HG03439 (cell line): Measurements from ENCODE around the gene ZNF362.
A peak's percentile ranks its signal among the peaks of the same experiment; 100 is the strongest.
"Not testable (repeated sequence)": the region's sequence is repeated elsewhere in the genome, so short reads cannot be mapped to it uniquely, and the experiment has no call there.

ENCODE experiments used
- ATAC-seq: cut with Tn5 transposase; IDR thresholded peaks from one replicate; pipeline ENCODE4 v1.9.1; 2021; ENCODE audit warnings: mild to moderate bottlenecking, moderate library complexity; ENCODE audit not compliant: unreplicated experiment

ZNF362 gene

DNA sequence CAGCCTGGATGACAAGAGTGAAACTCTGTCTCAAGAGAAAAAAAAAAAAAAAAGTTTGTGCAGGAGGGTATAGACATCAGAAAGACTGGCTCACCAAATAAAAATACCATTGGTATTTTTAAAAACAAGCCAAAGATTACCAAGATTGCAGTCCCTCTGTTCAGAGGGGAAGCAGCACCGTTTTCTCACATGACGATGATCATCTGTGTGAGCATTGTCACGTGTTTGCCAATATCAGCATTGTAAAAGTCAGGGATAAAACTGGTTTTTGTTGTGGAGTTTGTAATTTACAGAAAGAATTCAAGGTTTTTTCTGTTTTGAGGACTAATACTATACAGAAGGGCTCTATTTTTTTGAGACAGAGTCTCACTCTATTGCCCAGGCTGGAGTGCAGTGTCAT is 26.5 kb downstream of the ZNF362 start:
- no peak for ATAC-seq

DNA sequence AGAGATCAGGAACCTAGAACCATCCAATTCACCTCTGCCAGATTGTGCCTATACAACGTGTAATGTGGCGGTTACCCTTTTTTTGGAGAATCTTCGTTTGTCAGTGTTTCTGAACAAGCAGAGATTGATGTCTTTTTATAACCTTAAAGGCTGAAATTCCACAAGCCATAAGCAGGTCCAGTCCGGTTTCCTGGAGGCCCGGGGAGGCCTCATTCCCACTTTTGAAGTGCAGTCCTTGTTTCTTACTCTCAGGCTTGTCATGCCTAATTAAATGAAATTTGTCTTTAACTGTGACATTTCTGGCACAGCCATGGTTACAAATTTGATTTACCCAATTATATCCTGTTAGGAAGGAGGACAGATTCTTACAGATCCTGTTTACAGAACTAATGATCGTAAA is 27.8 kb downstream of the ZNF362 start:
- no peak for ATAC-seq

DNA sequence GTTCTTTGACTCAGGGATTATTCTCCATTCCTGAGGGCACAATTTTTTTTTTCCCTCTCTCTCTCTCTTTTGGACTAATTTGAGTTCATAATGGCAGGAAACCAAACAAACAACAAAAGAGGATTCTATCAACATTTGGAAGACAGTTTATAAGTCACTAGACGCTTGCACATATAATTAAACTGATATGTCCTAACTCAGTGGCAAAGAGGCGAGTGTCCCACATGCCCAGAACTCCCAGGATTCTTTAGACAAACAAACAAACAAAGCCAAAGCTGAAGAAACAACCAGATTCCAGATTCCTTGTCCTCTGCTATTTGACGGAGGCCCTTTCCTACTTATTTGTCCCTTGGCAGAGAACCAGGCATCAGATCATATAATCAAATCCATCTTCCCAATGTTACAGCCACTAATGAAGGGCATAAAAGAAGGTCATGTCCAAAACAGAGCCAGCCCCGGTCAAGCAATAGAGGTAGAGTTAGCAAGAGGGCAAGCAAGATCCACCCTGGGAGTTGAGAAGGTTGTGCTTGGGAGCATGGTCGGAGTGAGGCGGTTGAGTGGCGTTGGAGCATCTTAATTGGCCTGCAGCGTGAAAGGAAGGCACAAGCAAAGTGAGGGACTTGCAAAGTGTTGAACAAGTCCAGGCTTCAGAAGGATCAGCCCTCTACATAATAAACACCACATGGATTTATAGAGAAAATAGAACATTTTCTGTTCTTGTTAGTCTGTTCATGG is 30.3 kb downstream of the ZNF362 start:
- no peak for ATAC-seq

DNA sequence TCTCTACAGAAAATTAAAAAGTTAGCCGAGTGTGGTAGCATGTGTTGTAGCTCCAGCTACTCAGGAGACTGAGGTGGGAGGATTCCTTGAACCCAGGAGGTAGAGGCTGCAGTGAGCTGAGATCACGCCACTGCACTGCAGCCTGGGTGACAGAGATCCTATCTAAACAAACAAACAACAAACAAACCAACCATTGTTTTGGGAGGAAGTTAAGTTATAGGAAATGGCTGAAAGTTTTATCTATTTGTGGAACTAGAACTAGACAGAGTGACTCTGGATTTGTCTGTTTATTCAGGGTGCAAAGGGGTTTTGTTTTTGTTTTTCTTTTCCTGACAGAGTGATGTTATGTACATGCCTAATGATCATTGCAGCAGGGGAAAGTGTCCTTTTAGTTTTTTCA is 31.0 kb downstream of the ZNF362 start:
- no peak for ATAC-seq

DNA sequence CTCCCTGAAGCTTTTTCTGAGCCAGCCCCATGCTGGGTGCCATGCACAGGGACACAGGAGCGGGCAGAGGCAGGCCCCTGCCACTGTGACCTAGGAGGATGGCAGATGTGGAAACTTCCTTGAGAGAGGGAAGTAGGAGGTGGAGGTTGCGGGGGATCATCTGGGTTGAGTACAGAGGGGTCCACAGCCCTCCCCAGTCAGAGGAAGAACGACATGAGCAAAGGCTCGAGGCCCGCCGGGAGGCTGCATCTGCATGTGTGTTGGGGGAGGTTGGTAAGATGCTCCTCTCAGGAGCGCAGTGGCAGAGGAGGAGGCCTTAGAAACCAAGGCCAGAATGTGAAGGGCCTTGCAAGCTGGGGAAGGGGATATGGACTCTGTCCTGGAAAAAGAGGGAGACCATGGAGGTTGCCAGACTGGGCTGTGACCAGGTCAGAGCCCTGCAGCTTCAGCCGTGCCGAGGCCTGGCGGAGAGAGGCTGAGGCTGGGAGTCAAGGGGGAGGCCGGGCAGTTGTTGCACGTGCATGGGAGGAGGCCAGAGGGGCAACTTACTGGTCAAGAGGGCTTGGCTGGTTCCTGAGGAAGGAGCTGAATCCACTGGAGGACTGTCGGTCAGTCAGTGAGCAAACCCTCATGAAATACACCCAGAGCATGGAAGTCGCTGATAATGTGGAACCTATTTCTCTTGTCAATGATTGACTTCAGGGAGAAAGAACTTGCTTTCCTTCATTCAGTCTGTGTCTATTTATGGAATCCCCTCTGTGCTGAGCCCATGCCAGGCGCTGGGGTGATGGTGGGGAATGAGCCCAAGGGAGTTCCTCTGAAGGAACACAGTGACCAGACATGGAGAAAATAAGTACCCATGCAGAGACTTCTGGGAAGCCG is 32.9 kb downstream of the ZNF362 start:
- no peak for ATAC-seq

DNA sequence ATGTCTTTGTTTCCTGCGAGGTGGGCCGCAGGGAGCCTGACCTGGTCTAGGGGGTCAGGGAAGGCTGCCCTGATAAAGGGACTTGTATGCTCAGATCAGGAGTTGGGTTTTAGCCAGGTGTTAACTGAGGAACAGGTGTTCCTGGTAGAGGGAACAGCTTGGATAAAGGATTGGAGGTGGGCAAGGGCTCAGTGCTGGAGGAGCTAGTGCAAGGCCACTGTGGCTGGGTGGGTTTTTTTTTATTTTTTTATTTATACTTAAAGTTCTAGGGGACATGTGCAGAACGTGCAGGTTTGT is 33.5 kb downstream of the ZNF362 start:
- no peak for ATAC-seq

DNA sequence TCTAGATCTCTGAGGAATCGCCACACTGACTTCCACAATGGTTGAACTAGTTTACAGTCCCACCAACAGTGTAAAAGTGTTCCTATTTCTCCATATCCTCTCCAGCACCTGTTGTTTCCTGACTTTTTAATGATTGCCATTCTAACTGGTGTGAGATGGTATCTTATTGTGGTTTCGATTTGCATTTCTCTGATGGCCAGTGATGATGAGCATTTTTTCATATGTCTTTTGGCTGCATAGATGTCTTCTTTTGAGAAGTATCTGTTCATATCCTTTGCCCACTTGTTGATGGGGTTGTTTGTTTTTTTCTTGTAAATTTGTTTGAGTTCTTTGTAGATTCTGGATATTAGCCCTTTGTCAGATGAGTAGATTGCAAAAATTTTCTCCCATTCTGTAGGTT is 34.3 kb downstream of the ZNF362 start:
- not testable (repeated sequence) for ATAC-seq

DNA sequence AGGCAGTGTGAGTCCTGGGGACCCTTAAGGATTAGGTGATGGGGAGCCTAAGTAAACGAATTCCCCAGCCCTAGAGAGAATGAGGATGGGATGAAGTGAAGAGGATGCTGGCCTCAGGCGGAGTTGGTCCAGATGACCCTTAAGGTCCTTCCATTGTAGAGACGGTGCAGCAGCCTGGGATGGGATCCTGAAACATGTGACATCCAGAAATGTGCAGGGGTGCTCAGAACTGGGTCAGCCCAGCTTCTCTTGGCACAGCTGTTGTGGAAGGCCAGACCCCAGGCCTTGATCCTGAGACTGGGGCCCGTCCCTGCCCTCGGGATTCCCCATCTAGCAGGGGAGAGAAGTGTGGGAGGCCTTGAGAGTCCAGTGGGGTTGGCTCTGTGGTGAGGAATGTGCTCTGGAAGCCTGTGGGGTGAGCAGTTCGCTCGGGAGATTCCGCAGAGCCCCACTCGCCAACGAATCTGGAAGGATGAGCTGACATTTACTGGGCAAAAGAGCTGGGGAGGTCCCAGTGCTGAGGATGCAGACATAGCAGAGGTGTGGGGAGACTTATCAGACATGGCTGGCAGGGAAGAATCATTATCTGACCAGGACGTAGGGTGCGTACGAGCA is 36.5 kb downstream of the ZNF362 start:
- no peak for ATAC-seq

DNA sequence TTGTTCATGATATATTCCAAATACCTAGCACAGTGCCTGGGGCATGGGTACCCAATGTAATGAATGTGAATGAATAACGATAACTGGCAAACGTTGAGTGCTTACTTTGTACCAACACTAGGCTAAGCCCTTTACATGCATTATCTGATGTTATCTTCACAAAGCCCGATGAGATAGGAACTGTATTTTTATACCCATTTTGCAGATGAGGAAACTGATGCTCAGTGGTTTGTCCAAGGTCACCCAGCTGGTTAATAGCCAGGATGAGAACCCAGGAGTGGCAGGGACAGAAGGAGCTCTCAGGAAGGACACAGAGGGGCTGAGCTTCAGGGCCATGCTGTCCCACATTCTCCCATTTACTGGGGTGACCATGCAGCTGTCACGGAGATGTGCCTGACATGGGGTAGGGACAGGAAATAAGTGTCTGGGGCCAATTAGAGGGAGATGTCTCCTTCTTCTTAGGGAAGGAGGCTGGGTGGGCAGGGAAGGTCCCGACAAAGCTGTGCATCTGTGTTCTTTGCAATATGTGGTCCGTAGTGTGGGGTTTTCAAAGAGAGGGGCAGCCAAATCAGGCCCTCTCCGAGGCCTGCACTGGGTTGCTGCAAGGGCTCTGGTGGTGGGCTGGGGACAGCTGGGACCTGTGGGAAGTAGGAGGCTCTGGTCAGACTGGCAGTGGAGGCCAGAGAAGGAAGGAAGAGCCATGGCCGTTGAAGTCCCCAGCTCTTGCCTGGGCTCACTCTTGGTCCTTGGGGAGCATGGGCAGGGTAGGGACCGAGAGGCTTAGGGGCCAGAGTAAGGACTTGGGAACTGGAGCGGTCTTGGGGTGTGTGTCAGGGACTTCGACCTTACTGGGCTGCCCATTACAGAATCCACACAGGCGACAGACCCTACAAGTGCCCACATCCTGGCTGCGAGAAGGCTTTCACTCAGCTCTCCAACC is 38.0 kb downstream of the ZNF362 start:
- no peak for ATAC-seq

DNA sequence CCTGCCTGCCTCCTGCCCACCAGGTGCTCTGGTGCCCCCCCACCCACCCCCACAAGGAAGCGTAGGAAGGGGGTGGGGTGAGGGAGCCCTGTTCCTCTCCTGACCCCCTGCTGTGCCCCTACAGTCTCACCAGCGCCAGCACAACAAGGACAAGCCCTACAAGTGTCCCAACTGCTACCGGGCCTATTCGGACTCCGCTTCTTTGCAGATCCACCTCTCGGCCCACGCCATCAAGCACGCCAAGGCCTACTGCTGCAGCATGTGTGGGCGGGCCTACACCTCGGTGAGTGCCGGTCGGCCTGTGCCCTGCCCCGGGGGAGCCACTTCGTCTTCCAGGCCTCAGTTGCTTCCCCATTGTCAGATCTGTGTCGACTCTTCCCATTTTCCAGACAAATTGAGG is 38.7 kb downstream of the ZNF362 start:
- ATAC-seq: no peak

DNA sequence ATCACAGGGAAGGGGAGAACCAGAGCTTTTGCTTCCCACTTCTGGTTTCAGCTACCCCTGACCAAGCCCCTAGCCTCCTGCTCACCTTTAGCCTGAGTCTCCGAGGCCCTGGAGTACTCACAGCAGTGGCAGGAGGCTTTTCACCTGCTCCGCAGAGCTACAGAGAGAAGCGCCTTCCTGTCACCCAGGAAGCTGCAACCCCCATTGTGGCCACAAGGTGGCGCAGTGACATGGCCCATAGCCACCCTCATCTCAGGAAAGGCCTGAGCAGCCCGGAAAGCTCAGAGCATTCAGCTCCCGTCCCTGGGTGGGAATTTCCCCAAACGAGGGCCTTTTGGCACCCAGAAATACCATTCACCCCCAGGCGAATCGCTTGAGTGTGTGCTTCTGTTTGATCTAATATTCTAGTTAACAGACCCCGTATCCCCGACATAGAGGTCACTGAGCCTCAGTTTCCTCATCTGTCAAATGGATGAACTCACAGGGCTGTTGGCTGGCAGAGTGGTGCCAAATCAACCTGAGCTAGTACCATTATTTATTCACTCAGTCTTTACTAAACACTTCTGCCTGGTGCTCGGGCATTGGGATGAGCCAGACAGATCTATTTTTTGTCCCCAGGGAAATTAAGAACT is 39.3 kb downstream of the ZNF362 start:
- peak; percentile 71 for ATAC-seq

DNA sequence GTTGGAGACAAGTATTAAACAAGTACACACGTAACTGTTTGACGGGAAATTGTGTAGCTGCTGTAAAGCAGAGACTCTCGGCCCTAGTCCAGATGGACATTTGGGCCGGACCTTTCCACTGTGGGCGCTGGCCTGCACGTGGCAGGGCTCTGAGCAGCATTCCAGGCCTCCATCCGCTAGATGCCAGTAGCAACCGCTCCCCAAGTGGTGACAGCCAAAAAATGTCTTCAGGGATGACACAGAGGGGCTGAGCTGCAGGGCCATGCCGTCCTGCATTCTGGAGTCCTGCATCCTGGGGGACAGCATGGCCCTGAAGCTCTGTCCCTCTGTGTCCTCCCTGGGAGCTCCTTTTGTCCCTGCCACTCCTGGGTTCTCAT is 39.8 kb downstream of the ZNF362 start:
- ATAC-seq: no peak

DNA sequence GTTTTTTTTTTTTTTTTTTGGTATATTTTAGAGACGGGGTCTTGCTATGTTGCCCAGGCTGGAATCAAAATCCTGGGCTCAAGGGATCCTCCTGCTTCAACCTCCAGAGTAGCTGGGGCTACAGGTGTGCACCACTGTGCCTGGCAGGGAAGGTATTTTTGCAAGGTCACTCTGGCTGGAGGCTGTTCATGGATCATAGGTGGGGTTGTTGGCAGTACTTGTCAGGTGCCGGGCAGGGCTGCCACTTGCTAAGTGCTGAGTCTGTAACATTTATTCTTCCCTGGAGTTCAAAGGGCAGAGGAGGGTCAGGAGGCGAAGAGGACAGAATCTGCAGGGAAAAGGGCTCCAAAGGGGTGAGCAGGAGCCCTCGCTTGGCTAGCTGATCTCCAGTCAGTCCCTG is 40.5 kb downstream of the ZNF362 start:
- ATAC-seq: no peak

DNA sequence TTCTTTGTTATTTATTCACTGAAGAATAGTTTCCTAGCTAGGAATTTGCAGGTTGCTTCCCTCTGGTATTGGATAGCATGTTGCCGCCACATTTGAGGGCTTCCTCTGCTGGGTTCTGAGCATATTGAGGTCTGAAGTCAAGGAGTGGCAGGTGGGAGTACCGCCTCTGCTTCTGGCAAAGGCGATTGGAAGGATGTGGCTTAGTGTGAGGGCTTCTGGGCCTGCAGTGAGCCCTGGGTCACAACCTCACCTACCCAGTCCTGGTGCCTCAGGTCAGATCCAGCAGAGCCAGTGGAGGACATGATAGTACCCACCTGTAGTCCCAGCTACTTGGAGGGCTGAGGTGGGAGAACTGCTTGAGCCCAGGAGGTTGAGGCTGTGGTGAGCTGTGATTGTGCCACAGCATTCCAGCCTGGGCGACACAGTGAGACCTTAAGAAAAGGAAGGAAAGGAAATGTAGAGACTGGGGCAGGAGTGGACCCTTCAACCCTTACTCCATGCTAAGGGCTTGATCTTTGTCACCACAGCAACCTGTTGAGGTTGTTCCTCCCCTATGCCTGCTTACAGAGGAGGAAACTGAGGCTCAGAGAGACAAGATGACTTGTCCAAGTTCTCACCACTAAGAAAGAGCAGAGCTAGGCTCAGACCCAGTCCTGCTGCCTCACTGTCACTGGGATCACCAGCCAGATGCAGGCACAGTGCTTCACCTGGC is 41.8 kb downstream of the ZNF362 start:
- ATAC-seq: no peak

DNA sequence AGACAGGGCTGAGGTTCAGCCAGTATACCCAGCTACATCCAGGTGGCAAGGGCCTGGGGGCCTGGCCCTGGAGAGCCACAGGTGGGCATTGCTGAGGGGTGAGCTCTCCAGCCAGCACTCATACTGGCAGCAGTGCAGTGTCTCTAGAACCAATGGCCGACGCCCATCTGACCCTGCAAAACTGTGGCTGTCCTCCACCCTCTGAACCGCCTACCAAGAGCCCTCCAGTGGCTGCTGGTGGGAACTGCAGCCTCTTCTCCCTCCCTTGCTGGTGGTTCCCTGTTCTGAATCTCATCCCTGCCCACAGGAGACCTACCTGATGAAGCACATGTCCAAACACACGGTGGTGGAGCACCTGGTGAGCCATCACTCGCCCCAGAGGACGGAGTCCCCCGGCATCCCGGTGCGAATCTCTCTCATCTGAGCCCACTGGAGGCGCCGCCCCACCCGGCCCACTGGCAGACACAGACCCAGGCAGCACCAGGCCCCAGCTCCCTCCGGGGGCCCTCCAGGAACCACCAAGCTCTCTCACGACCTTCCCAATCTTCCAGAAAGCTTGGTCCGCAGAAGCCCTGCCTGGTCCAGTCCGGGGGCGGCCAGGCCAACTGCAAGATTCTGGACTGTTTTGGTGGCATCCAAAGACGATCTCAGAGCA is 42.5 kb downstream of the ZNF362 start:
- ATAC-seq: no peak

DNA sequence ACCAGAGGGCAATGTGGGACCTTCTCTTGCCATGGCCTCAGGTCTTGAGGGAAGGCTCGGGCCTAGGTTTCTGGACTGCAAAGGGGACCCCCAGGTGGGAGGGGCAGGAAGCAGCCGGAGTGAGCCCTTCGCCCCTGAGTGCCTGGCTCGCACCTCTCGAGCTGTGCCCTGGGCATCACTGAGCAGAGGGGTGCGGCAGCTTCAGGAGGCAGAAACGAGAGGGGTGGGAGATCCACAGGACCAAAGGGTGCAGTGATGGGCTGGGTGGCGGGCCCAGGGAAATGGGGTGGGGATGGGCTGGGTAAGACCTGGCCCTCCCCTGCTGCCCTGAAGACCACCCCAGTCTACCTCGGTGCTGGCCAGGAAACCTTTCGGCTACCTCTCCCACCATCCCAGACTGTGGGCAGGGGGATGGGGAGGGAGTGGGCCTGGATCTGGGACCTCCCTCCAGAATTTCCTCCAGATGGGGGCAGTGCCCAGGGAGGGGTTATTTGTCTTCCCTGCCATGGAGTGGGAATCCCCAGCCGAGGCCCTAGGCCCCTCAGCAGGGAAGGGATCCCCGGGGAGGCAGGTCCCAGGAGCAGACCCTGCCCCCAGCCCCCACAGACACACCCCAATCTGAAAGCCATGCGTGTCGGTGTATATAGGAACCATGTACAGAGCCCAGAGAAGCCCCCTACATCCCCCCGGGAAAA is 43.3 kb downstream of the ZNF362 start:
- ATAC-seq: no peak

DNA sequence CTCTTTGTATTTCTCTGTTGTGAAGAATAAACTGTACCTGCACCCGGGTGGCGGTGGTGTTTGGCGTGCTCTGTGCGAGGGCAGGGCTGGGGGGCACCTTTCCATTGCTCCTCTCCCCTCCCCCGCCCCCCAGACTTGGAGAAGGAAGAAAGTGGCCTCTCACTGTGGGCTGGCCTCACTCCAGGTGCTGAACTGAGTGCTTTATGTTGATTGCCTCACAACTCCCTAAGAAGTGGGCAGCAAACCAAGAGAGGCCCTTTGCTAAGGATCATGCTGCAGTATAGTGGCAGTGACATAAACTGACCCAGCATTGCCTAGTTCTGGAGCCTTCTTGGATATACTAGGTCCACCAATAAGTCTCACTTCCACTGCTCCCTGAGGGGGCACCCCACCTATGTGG is 44.4 kb downstream of the ZNF362 start:
- ATAC-seq: no peak

DNA sequence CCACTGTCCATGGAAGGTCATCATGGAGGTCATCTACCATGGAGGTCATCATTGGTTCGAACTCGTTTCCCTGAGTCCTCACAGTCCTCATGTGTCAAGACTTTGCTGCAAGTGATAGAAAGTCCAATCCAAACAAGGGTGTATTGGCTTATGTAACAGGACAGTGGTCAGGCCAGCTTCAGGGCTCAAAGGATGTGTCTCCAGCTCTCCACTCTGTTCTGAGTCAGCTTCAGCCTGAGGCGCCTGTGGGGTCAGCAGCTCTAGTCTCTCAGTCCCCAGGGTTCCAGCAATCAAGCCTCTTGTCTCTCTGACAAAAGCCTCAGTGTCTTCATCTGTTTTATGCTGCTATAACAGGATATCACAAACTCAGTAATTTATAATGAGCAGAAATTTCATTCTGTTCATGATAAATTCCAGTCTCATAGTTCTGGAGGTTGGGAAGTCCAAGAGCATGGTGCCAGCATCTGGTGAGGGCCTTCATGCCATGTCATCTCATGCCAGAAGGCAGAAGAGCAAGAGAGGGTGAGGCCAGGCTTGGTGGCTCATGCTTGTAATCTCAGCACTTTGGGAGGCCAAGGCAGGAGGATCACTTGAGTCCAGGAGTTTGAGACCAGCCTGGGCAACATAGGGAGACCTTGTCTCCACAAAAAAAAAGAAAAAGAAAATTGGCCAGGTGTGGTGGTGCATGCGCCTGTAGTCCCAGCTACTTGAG is 45.1 kb downstream of the ZNF362 start:
- no peak for ATAC-seq
